G401 (cell line): Measurements from ENCODE around the gene RMND5B. TPM values are rescaled to one million over a fixed set of nuclear protein-coding genes. Genes with fewer than 3 reads are reported as not detected.

ENCODE experiments used
- DNase-seq: peaks from one replicate; pipeline ENCODE4 v3.0.0-alpha.2; 2015; ENCODE audit warnings: low spot score
- in situ Hi-C: cut with HindIII; loops from 2 replicates; pipeline ENCODE4 v1.10.0; 2016; ENCODE audit warnings: low sequenced_read_pairs, mixed read lengths
- total RNA-seq: library from RNA; depleted of rRNA; stranded (reverse); fragments of >200 nt; shearing (Covaris generic); gene quantifications from 2 replicates; pipeline ENCODE4 v1.2.3, GENCODE V29; 2014

The RMND5B gene
- total RNA-seq, 1 experiment from 2014 or later = 40.5 TPM

GRCh38 chr5:178153530-178154340, 22.9 kb downstream of the RMND5B start, which contains the start of gene NHP2:
TSS of gene NHP2 (minus strand) at chr5:178153885. CDS start at chr5:178153817, 68 bp downstream.
- peak; percentile 100 for DNase-seq

DNA sequence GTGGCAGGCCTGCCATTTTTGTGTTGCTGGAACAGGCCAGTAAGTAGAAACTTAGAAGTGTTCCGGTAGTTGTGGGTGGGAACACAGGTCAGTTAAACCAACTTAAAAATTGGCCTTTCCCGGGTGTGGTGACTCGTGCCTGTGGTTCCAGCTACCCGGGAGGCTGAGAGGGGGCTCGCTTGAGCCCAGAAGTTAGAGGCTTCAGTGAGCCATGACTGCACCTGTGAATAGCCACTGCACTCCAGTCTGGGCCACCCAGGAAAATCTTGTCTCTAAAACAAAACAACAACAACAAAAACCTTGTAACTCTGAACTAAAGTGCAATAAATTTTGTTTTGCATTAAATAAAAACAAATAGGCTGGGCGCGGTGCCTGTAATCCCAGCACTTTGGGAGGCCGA, 24.3 kb downstream of the RMND5B start:
- no peak for DNase-seq
- in situ Hi-C loops = no loop called here

More at GRCh38 chr5:178153530-178154340, 22.9 kb downstream of the RMND5B start, which contains the start of gene NHP2:
- in situ Hi-C loops = no loop called here

GRCh38 chr5:178160176-178160575, 29.4 kb downstream of the RMND5B start:
- no peak for DNase-seq
- in situ Hi-C loops = no loop called here

DNA sequence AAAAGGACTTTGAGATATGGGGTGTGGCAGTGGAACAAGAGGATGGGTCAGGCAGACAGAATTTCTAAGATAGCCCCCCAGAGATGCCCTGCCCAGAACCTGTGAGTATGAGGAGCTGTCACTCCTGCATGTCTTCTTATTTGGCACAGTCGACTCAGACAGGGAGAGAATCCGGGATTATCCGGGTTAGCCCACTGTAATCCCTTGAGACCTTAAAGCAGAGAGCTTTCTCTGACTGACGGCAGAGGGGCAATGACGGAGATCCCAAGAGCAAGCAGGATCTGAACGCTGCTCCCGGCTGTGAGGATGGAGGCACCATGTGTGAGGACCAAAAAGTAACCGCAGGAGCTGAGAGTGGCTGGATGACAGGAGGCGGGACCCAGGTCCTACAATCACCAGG, 31.7 kb downstream of the RMND5B start:
- DNase-seq = no peak
- in situ Hi-C loops = no loop called here

- peak; percentile 86 for DNase-seq
- in situ Hi-C loops = no loop called here
Observed at GRCh38 chr5:178163772-178164735, 33.2 kb downstream of the RMND5B start.

DNA sequence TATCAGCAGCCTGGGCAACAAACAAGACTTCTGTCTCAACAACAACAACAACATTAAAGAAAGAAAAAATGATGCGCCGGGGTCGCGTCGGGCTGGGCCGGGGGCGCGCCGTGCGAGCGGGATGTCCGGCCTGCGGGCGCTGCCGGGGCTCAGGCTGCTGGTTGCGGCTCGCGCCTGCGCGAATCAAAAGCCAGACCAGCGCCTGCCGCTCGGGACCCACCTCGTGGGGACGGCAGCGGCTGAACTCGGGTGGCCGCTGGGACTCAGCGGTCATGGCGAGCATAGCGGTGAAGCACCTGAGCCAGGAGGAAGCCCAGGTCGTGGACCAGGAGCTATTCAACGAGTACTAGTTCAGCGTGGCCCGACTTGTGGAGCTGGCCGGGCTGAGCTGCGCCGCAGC, 34.8 kb downstream of the RMND5B start:
- in situ Hi-C loops = no loop called here

GRCh38 chr5:178170455-178170854, 39.6 kb downstream of the RMND5B start:
- in situ Hi-C loops = no loop called here
- no peak for DNase-seq

More for the DNA sequence above, 34.8 kb downstream of the RMND5B start:
- no peak for DNase-seq

DNA sequence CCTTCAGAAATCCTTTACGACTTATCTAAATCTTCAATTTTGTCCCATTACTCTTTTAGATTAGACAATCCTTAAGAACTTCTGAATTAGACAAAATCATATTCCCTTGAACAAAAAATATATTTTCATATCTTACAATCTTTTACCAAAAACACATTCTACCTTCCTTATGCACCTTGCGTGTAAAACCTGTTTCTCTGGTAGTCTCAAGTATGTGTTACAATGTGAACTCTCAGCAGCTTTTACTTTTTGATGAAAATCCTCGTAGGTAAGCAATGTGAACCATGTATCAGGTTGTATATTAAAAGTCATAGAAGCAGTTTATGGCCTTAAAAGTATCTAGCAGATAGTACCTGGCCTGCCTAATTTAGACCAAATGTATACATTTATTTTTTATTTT, 43.6 kb downstream of the RMND5B start:
- in situ Hi-C loops = no loop called here

GRCh38 chr5:178176791-178177190, 46.0 kb downstream of the RMND5B start:
- in situ Hi-C loops = no loop called here
- no peak for DNase-seq

More for the DNA sequence above, 43.6 kb downstream of the RMND5B start:
- no peak for DNase-seq

DNA sequence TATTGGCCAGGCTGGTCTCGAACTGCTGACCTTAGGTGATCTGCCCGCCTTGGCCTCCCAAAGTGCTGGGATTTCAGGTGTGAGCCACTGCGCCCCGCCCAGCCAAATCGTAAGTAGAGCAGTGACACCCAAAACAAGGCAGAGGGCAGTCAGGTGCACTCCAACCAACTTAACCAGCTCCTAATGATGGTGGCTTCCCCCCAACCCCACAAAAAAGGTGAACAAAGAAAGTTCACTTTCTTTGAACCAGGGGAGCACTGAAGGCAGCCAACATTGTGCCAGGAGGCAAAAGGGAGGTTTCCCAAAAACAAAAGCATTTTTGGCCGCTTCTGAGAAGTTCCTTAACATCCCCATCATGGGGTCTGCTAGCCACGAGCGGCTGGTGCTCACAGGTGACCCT, 46.8 kb downstream of the RMND5B start:
- DNase-seq = no peak
- in situ Hi-C loops = no loop called here

DNA sequence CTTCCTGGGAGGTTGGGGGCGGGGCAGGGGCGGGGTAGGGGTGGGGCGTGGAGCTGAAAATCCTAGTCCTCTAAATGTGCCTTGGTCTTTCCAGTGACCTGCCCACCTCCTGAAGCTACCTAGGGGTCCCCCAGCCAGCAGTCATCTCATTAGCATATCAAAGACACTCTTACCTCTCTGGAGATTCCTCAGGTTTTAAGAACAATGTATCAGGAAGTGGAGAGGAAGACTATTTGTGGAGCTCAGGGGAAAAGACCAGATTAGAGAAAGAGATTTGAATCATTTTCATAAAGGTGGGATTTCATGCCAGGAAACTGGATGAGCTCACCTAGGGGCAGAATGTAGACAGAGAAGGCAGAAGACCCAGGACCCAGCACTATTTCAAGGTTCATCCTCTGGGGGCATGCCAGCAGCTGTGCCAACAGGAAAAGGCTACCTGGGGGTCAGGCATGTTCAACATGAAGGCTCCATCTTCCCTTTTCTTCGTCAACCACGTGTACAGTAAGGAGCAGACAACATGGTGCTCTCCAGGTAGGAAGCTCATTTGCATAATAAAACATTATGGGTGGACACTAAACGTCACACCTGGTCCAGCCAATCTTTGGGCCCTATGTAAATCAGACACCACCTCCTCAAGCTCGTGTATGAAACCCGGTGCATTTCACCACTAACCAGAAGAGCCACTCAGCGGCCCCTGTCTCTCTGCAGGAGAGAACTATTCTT, 49.5 kb downstream of the RMND5B start:
- in situ Hi-C loops = no loop called here
- DNase-seq = no peak

DNA sequence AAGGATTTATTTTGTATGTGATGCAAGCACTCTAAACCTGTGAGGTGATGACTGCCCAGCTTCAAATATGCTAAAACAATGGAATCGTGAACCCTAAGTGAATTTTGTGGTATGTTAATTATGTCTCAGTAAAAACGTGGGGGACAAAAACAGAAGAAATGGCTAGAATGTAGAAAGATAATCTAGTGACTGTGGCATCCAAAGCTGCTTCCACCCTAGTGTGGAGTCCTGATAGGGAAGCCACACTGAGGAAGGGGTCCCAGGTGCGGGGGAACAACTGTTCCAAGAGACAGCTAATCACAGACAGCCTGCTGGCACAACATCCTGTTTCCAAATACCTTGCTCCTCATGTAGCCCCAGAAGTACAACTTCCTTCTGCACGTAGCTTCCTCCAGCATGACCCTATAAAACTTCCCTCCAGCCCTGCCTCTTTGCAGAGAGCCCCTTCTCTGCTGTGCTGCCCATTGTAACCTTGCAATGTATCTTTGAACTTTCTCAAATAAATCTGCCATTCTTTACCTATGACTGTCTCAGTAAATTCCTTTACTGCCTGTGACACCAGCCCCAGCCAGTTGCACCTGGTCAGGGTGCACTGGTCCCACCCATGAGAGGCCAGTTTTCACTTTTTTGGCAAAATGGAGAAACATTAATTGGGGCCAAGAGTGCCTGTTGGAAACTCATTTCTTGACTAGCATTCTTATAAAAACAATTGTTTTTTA, 51.5 kb downstream of the RMND5B start:
- DNase-seq = no peak
- in situ Hi-C loops = no loop called here

GRCh38 chr5:178186427-178186826, 55.6 kb downstream of the RMND5B start:
- no peak for DNase-seq
- in situ Hi-C loops = no loop called here

GRCh38 chr5:178187014-178187413, 56.2 kb downstream of the RMND5B start, which contains the start of gene GMCL2:
TSS of gene GMCL2 (minus strand) at chr5:178187371. CDS start at chr5:178187299, 72 bp downstream.
- DNase-seq = no peak
- in situ Hi-C loops = no loop called here

DNA sequence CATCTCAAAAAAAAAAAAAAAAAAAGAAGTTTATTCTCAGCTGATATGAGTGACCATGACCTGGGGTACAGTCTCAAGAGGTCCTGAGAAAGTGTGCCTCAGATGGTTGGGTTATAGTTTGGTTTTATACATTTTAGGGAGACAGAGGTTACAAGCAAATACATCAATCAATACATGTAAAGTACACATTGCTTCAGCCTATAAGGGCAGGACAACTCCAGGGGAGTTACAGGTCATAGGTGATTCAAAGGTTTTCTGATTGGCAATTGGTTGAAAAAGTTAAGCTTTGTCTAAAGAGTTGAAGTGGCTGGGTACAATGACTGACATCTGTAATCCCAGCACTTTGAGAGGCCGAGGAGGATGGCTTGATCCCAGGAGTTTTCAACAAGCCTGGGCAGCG, 58.6 kb downstream of the RMND5B start:
- in situ Hi-C loops = no loop called here
- no peak for DNase-seq

- no peak for DNase-seq
- in situ Hi-C loops = no loop called here
Observed at GRCh38 chr5:178191661-178192060, 60.8 kb downstream of the RMND5B start.

DNA sequence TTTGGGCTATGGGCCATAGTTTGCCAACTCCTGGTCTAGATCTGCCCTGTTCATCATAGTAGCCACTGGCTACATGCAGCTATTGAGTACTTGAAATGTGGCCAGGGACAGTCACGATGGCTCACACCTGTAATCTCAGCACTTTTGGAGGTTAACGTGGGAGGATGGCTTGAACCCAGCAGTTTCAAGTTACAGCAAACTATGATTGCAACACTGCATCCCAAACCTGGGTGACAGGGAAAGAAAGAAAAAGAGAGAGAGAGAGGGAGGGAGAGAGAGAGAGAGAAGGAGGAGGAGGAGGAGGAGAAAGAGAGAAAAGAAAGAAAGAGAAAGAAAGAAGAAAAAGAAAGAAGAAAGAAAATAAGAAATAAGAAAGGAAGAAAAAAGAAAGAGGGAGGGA, 61.4 kb downstream of the RMND5B start:
- in situ Hi-C loops = no loop called here
- no peak for DNase-seq

GRCh38 chr5:178192787-178193186, 62.0 kb downstream of the RMND5B start:
- in situ Hi-C loops = no loop called here
- DNase-seq = no peak
